ENCODE measurements around the gene MATN4. TPM values are rescaled to one million over a fixed set of nuclear protein-coding genes. Genes with fewer than 3 reads are reported as not detected.

MATN4 gene
- total RNA-seq, 1 donor from 2014 or later: 2.0 TPM

DNA sequence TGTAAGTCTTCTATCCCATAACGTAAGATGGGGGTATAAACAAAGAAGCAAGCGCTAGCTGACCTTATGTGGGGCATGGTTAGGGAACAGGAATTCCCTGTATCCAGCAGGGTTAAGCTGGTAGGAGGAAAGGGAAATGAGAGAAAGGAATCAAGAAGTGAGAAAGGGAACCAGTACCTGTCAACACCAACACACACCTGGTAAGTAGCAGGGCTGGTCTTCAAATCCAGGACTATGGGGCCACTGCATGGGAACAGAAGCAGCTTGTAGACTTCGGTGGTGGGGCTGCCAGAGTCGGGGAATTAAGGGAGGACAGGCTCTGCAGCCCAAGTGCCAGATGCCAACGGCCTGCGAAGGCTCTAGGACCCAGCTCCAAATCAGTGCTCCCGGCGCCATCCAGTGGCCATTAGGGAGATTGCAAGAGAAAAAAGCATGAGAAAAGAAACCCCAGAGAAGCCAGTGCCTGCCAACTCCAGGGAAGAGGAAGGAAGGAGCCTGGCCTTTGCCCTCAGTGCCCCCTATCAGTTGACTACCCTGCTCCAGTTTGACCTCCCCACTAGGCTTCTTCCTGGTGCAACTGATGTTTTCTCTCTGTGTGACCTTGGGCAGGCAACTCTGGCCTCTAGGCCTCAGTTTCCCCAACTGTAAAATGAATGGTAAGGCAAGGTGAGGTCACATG, 17.3 kb downstream of the MATN4 start:
- Mint-ChIP-seq H3K36me3 (ENCODE audit: low read depth) (peaks cover 5% of the 10 kb centered on the region), H3K27ac (no peak overlapping the region), H3K27me3 (ENCODE audit: insufficient read depth) (peaks cover 27% of the 10 kb centered on the region), H3K4me1 (ENCODE audit: low read depth) (peaks cover 5% of the 10 kb centered on the region), H3K9me3 (no peaks in the 10 kb centered on the region), H3K4me3 (no peak overlapping the region)
- intact Hi-C loops (cut with micrococcal nuclease): loop anchor here (1.0 to 10.0 kb wide), 5 partner anchors 153 to 606 kb away; no protein-coding TSS in a partner anchor
- peak; percentile 55 for DNase-seq (ENCODE audit: low spot score)

DNA sequence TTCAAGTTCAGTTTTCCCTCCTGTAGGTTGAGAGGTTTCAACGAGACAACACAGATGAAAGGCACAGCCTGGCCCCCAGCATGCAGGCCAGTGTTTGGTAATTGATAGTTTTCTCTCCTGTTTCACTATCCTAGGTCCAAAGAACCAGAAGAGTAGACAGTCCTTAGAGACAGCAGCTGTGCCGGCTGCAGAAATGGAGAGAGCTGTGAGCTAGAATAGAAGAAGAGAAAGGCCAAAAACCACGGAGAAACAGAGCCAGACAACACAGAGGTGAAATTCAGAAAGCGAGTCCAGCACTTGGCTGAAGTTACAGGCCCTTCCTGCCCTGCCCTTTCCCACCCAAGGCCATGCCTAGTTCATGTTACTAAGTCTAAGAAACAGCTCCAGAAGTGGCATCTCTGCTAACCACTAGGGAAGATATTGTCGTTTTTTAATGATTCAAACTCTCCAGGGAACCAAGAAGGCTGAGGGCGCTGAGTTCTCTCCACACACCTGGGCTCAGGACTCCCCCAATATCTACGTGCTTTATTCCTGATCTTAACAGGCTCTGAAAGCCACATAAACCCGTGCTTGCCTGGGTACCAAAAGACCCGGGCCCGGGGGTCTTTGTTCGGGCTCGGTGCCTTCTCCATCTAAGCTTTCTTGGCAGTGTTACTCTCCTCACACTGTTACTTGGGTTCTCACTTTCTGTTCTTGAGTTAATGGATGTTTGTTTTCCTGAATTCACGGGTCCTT, 18.0 kb downstream of the MATN4 start:
- H3K4me1 Mint-ChIP-seq (ENCODE audit: low read depth): peaks cover 5% of the 10 kb centered on the region
- no peaks in the 10 kb centered on the region for H3K9me3 Mint-ChIP-seq
- no peak overlapping the region for H3K27ac Mint-ChIP-seq
- no peak overlapping the region for H3K4me3 Mint-ChIP-seq
- H3K27me3 Mint-ChIP-seq (ENCODE audit: insufficient read depth): peaks cover 27% of the 10 kb centered on the region
- intact Hi-C loops (cut with micrococcal nuclease): loop anchor here (10.0 kb wide), 2 partner anchors 385 to 605 kb away; no protein-coding TSS in a partner anchor
- DNase-seq (ENCODE audit: low spot score): no peak
- peaks cover 5% of the 10 kb centered on the region for H3K36me3 Mint-ChIP-seq (ENCODE audit: low read depth)

DNA sequence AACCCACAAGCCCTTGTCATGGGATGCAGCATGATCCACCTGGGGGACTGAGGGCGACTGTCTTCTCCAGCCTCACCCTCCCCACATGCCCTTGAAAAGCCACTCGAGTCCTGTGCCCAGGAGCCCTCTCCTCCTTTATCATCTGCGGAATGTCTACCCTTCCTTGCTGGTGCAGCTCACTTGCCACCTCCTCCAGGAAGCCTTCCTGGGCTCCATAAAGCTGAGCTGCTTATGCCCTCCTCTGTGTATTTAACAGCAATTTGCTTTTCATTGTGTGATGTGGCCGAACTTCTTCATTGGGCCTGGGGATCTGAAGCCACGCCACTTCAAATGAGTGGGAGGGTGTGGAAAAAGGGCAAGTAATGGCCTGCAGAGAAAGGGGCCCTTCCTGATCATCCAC, 19.2 kb downstream of the MATN4 start:
- no peaks in the 10 kb centered on the region for H3K36me3 Mint-ChIP-seq (ENCODE audit: low read depth)

DNA sequence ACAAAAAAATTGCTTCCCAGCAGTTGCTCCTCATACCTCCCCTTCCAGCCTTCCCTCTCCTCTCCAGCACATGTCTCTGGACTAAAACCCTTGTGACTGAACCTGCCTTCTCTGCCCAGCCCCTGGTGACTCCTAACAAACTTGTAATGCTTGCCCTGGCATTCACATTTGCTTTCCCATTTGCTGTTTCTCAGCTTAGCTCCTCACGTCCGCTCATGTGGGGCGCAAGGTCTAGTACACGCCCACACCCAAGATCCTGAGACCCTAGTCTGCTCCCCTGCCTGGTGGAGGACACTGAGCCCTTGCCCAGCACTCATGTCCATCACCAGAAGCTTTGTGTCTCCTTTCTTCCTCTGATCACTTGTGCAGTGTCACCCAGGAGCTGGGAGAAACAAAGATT, 19.7 kb downstream of the MATN4 start:
- Mint-ChIP-seq H3K27me3 (ENCODE audit: insufficient read depth) (peaks cover 26% of the 10 kb centered on the region), H3K4me3 (no peak overlapping the region), H3K4me1 (ENCODE audit: low read depth) (no peaks in the 10 kb centered on the region), H3K9me3 (no peaks in the 10 kb centered on the region), H3K36me3 (ENCODE audit: low read depth) (no peaks in the 10 kb centered on the region), H3K27ac (no peak overlapping the region)
- DNase-seq (ENCODE audit: low spot score): no peak
- intact Hi-C loops (cut with micrococcal nuclease): no loop called here

More for the DNA sequence above, 19.2 kb downstream of the MATN4 start:
- DNase-seq (ENCODE audit: low spot score): no peak
- Mint-ChIP-seq H3K27ac (no peak overlapping the region), H3K27me3 (ENCODE audit: insufficient read depth) (peaks cover 27% of the 10 kb centered on the region), H3K4me3 (no peak overlapping the region), H3K4me1 (ENCODE audit: low read depth) (peaks cover 2% of the 10 kb centered on the region), H3K9me3 (no peaks in the 10 kb centered on the region)
- intact Hi-C loops (cut with micrococcal nuclease): no loop called here

DNA sequence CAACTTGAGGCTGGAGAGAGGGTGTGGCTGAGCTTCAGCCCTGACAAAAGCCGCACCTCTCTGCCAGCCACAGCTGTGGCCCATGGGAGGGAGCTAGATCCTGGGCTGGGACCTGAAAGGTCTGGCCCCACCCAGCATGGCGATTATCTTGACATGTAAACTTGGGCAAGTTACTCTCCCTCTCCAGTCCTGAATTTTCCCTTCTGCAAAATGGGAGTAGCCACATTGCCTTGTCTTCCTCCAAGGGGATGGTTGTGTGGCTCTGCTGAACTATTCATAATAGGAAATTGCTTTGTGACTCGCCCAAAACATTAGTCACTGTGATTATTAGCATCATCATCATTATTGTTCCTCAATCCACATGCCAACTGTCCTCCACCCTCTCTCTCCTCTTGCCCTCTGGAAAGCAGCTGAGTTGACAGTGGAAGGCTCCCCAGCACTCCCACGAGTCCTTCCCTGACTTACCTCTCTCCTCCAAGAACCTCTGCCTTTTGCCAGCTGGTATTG, 24.5 kb downstream of the MATN4 start:
- Mint-ChIP-seq H3K4me3 (no peak overlapping the region), H3K9me3 (no peaks in the 10 kb centered on the region), H3K27me3 (ENCODE audit: insufficient read depth) (peaks cover 13% of the 10 kb centered on the region), H3K4me1 (ENCODE audit: low read depth) (no peaks in the 10 kb centered on the region), H3K27ac (no peak overlapping the region), H3K36me3 (ENCODE audit: low read depth) (no peaks in the 10 kb centered on the region)
- intact Hi-C loops (cut with micrococcal nuclease): no loop called here
- DNase-seq (ENCODE audit: low spot score): no peak

DNA sequence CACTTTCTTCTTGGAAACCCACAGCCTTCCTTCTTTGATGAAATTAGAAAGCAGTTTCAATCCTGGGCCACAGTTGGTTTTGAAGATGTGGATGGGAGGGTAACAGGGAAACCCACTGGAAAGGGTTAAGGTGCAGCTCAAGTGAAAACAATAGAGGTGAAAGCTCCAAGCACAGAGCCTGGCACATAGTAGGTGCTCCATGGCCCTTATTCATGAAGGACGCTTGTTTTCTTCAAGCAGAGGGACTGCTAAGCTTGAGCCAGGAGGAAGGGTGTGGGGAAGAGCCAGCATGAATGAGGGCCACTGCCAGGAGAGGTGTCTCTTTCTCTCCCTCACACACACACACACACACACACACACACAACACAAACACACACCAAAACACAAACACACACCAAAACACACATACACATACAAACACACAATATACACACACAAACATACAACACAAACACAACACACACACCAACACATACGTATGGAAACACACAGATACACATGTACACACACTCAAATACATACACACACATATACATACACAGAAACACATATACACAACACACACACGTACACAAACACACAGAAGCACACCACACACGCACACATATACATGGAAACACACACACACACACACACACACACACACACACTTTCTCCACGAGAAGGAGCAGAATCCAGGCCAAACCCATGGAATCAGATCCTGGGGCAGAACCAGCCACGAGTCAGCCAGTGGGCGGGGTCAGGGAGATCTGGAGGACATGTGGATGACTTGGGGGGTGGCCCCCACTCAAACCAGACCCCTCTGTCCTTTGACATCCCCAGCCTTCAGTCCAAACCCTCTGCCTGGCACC, 25.2 kb downstream of the MATN4 start:
- DNase-seq (ENCODE audit: low spot score): no peak
- Mint-ChIP-seq H3K4me1 (ENCODE audit: low read depth) (no peaks in the 10 kb centered on the region), H3K27me3 (ENCODE audit: insufficient read depth) (peaks cover 11% of the 10 kb centered on the region), H3K4me3 (no peak overlapping the region), H3K36me3 (ENCODE audit: low read depth) (no peaks in the 10 kb centered on the region), H3K9me3 (no peaks in the 10 kb centered on the region), H3K27ac (no peak overlapping the region)
- intact Hi-C loops (cut with micrococcal nuclease): no loop called here

DNA sequence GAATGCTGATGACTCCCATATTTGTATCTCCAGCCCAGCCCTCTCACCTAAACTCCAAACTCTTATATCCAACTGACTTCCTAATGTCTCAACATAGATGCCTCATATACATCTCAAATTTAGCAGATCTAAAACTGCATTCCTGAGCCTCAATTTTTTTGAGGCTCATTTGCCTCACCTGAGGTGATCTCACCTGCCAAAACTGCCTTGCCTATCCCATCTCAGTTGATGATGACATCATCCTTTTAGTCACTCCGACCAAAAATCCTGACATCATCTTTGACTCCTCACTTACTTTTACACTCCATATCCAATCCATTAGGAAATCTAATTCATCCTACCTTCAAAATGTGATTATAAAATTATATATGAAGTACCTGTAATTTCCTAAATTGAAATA, 28.1 kb downstream of the MATN4 start:
- intact Hi-C loops (cut with micrococcal nuclease): no loop called here
- no peaks in the 10 kb centered on the region for H3K36me3 Mint-ChIP-seq (ENCODE audit: low read depth)
- no peak overlapping the region for H3K4me3 Mint-ChIP-seq
- H3K4me1 Mint-ChIP-seq (ENCODE audit: low read depth): no peaks in the 10 kb centered on the region
- H3K27ac Mint-ChIP-seq: no peak overlapping the region
- peaks cover 23% of the 10 kb centered on the region for H3K27me3 Mint-ChIP-seq (ENCODE audit: insufficient read depth)
- no peak for DNase-seq (ENCODE audit: low spot score)
- H3K9me3 Mint-ChIP-seq: no peaks in the 10 kb centered on the region

DNA sequence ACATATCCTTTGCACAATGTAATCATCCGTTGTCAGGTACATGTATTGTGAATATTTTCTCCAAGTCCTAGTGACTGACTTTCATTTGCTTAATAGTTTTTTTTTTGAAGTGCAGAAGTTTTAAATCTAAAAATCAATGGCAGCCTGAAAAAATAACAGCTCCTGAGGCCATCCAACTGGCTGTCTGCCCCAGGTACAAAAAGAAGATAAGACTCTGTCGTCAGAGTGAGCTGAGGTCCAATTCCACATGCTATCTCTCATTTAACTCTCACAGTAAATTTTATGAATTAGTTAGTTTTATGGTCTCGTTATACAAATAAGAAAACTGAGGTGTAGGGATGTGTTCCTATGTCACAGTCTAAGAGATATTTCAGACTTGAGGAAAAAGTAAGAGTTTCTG, 32.8 kb downstream of the MATN4 start:
- no peaks in the 10 kb centered on the region for H3K9me3 Mint-ChIP-seq
- H3K27ac Mint-ChIP-seq: no peak overlapping the region
- H3K27me3 Mint-ChIP-seq (ENCODE audit: insufficient read depth): peaks cover 38% of the 10 kb centered on the region
- no peaks in the 10 kb centered on the region for H3K36me3 Mint-ChIP-seq (ENCODE audit: low read depth)
- no peak overlapping the region for H3K4me3 Mint-ChIP-seq
- intact Hi-C loops (cut with micrococcal nuclease): no loop called here
- no peaks in the 10 kb centered on the region for H3K4me1 Mint-ChIP-seq (ENCODE audit: low read depth)
- no peak for DNase-seq (ENCODE audit: low spot score)

DNA sequence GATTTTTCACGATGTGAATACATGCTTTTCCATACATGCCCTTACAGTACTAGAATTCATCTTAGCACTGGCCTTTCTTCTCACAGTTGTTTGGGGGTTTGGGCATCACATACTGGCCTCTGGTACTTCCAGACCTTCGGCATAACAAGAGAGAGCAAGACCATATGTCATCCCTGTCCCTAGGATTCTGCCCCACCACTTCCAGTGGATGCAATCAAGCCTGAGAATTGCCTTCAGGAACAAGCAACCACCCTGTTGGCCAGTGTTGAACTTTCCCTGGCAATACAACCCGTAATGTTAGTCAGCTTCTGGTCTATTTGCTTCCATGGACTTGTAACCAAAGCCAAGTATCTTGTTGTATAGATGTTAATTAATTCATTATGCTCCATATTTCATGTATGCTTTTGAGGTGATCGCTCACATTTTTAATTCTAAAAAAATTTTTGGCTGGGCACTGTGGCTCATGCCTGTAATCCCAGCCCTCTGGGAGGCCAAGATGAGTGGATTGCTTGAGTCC, 38.3 kb downstream of the MATN4 start:
- Mint-ChIP-seq H3K4me3 (no peak overlapping the region), H3K4me1 (ENCODE audit: low read depth) (no peaks in the 10 kb centered on the region), H3K27ac (no peak overlapping the region), H3K27me3 (ENCODE audit: insufficient read depth) (peaks cover 37% of the 10 kb centered on the region), H3K9me3 (no peaks in the 10 kb centered on the region), H3K36me3 (ENCODE audit: low read depth) (no peaks in the 10 kb centered on the region)
- no peak for DNase-seq (ENCODE audit: low spot score)
- intact Hi-C loops (cut with micrococcal nuclease): no loop called here

DNA sequence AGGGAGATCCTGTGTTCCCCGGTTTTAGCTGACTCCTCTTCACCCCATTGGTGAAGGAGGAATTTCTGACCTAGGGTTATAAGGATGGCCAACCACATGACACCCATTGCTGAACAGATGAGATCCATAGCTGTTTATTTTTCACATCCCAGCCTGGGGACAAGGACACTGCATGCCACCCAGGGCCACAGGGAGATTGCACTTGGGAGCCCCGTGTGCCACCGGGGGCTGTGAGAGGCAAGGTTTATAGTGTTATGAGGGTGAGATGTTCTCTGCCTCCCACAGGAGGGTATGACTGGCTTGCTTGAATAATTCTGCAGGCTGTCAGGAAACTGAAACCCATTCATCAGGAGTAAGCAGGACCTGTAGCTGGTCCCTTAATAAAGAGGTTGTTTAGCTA, 39.0 kb downstream of the MATN4 start:
- Mint-ChIP-seq H3K4me3 (no peak overlapping the region), H3K27me3 (ENCODE audit: insufficient read depth) (peaks cover 35% of the 10 kb centered on the region), H3K27ac (no peak overlapping the region), H3K36me3 (ENCODE audit: low read depth) (no peaks in the 10 kb centered on the region), H3K4me1 (ENCODE audit: low read depth) (no peaks in the 10 kb centered on the region), H3K9me3 (no peaks in the 10 kb centered on the region)
- intact Hi-C loops (cut with micrococcal nuclease): no loop called here
- DNase-seq (ENCODE audit: low spot score): no peak

DNA sequence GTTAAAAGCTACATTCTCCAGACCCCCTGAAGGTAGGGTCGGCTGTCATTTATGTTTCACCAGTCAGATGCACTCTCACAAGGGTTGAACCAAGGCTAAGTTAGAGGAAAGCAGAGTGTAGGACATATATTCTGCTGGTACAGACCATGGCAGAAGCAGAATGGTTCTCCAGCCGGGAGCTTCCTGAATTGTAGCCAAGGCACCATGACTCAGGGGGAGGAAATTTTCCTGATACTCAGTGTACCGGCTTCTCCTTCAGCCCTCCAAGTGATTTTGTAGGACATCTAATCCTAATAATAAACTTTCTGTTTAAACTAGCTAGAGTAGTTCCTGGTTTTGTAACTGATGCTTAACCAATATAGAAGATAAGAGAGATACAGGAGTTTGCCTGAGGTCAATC, 39.6 kb downstream of the MATN4 start:
- H3K36me3 Mint-ChIP-seq (ENCODE audit: low read depth): no peaks in the 10 kb centered on the region
- no peak overlapping the region for H3K4me3 Mint-ChIP-seq
- intact Hi-C loops (cut with micrococcal nuclease): no loop called here
- no peaks in the 10 kb centered on the region for H3K9me3 Mint-ChIP-seq
- DNase-seq (ENCODE audit: low spot score): no peak
- H3K4me1 Mint-ChIP-seq (ENCODE audit: low read depth): no peaks in the 10 kb centered on the region
- peaks cover 31% of the 10 kb centered on the region for H3K27me3 Mint-ChIP-seq (ENCODE audit: insufficient read depth)
- no peak overlapping the region for H3K27ac Mint-ChIP-seq

DNA sequence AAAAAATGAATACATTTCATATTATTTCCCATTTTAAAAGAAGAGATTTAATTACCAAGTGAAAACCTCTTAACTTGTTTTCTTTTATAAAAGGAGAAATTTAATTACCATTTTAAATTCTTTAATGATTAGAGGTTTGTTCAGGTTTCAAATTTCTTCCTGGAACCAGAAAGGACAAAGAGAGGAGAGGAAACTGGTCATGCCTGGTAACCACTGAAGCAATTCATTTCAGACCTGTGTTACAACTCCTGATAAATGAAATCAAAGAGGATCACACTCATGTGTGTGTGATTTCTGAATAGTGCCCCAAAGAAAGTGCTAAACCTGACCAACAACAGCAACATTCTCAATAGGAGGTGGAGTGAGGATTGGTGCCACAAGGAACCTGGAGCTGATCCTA, 41.1 kb downstream of the MATN4 start:
- Mint-ChIP-seq H3K4me1 (ENCODE audit: low read depth) (no peaks in the 10 kb centered on the region), H3K9me3 (no peaks in the 10 kb centered on the region), H3K27ac (no peak overlapping the region), H3K36me3 (ENCODE audit: low read depth) (no peaks in the 10 kb centered on the region), H3K4me3 (no peak overlapping the region), H3K27me3 (ENCODE audit: insufficient read depth) (peaks cover 29% of the 10 kb centered on the region)
- no peak for DNase-seq (ENCODE audit: low spot score)
- intact Hi-C loops (cut with micrococcal nuclease): no loop called here
